Stimulated activated CD8-positive, alpha-beta memory T cell treated with anti-CD3 and anti-CD28 coated beads, Interleukin-4, amount 100 ng/mL, for 24 hours (primary cell): ENCODE results near the gene ATG7.
"Not testable (repeated sequence)": the region's sequence is repeated elsewhere in the genome, so short reads cannot be mapped to it uniquely, and the experiment has no call there.

ENCODE experiments used
- DNase-seq: peaks from one replicate; pipeline ENCODE4 v3.0.0-alpha.2; 2020; ENCODE audit warnings: low read depth

ATG7 gene

GRCh38 chr3:11569156-11569741 is 297.1 kb downstream of the ATG7 start:
- no peak for DNase-seq

GRCh38 chr3:11570251-11570650 is 298.1 kb downstream of the ATG7 start:
- no peak for DNase-seq

GRCh38 chr3:11570789-11571495 is 298.7 kb downstream of the ATG7 start:
- DNase-seq, result no peak

- not testable (repeated sequence) for DNase-seq
These were observed 300.5 kb downstream of the ATG7 start for GRCh38 chr3:11572660-11573059.

GRCh38 chr3:11574981-11575669 is 302.9 kb downstream of the ATG7 start:
- no peak for DNase-seq

GRCh38 chr3:11575677-11576076 is 303.5 kb downstream of the ATG7 start:
- no peak for DNase-seq

- no peak for DNase-seq
These were observed 304.3 kb downstream of the ATG7 start for GRCh38 chr3:11576453-11576852.

GRCh38 chr3:11578169-11578568 is 306.0 kb downstream of the ATG7 start:
- DNase-seq, result no peak

GRCh38 chr3:11580645-11581044 is 308.4 kb downstream of the ATG7 start:
- no peak for DNase-seq

GRCh38 chr3:11581237-11582190 is 309.3 kb downstream of the ATG7 start:
- no peak for DNase-seq

- no peak for DNase-seq
These were observed 310.2 kb downstream of the ATG7 start for GRCh38 chr3:11582191-11582968.

- DNase-seq, result no peak
These were observed 311.0 kb downstream of the ATG7 start for GRCh38 chr3:11583235-11583634.

- no peak for DNase-seq
These were observed 311.4 kb downstream of the ATG7 start for GRCh38 chr3:11583638-11584046.

GRCh38 chr3:11584570-11584969 is 312.4 kb downstream of the ATG7 start:
- no peak for DNase-seq

GRCh38 chr3:11587766-11588165 is 315.6 kb downstream of the ATG7 start:
- DNase-seq, result no peak

- no peak for DNase-seq
These were observed 316.1 kb downstream of the ATG7 start for GRCh38 chr3:11588338-11588737.

GRCh38 chr3:11588755-11589154 is 316.6 kb downstream of the ATG7 start:
- DNase-seq, result no peak

GRCh38 chr3:11589706-11590105 is 317.5 kb downstream of the ATG7 start:
- no peak for DNase-seq

GRCh38 chr3:11591002-11591355 is 318.8 kb downstream of the ATG7 start:
- no peak for DNase-seq

GRCh38 chr3:11591391-11592282 is 319.4 kb downstream of the ATG7 start:
- no peak for DNase-seq
